ENCODE measurements around the gene IL23R.
"Not testable (repeated sequence)": the region's sequence is repeated elsewhere in the genome, so short reads cannot be mapped to it uniquely, and the experiment has no call there.

Gene IL23R, protein sequence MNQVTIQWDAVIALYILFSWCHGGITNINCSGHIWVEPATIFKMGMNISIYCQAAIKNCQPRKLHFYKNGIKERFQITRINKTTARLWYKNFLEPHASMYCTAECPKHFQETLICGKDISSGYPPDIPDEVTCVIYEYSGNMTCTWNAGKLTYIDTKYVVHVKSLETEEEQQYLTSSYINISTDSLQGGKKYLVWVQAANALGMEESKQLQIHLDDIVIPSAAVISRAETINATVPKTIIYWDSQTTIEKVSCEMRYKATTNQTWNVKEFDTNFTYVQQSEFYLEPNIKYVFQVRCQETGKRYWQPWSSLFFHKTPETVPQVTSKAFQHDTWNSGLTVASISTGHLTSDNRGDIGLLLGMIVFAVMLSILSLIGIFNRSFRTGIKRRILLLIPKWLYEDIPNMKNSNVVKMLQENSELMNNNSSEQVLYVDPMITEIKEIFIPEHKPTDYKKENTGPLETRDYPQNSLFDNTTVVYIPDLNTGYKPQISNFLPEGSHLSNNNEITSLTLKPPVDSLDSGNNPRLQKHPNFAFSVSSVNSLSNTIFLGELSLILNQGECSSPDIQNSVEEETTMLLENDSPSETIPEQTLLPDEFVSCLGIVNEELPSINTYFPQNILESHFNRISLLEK

DNA sequence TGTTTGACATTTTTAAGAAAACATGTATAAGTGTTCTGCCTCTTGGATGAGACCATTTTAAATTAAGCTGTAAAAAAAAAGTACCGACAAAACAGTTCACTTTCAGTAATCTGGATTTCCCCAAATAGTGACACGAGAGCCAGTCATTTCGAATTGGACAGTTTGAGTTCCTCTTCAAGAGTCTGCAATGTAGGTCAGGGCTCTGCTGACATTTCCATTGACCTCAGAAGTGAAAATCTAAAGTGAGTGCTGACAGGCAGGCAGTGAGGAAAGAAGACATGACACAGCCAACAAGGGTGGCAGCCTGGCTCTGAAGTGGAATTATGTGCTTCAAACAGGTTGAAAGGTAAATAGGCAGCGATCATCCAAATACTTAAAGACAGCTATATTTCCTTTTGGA, at the start of gene IL23R:
Gene IL23R (plus strand): TSS at position 259 of the 400 bp plus-strand sequence. CDS start 1,667 bp downstream, outside the sequence.
- peak; percentile 20 to 52 for DNase-seq

DNA sequence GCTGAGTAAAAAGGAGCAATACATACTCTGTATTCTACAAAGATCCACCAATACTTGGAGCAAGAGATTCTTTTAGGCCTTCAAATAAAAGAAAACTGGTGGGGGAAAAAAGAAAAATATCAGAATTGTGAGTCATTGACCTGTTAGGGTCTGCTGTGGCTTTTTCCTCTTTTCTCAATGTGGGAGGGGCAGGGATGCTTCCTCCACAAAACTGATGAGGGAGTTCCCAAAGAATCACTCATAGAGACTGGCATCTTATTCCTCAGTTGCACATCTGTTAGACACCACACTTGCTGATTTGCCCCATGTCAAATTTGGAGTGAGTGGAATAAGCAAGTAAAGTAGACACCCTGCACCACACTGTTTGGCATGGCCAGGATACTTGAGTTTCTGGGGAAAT, 48.1 kb upstream of the IL23R start:
- DNase-seq: no peak

DNA sequence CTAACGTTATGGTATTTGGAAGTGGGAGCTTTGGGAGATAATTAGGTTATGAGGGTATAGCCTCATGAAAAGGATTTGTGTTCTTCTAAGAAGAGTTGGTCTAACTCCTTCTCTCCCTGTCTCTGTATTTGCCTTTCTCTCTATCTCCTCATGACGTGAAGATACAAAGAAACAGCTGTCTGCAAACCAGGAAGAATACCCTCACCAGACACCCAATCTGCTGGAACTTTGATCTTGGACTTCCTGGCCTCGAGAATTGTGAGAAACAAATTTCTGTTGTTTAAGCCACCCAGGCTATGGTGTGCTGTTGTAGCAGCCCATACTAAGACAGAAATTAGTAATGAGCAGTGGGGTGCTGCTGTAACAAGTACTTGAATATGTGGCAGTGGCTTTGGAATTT, 47.6 kb upstream of the IL23R start:
- no peak for DNase-seq

DNA sequence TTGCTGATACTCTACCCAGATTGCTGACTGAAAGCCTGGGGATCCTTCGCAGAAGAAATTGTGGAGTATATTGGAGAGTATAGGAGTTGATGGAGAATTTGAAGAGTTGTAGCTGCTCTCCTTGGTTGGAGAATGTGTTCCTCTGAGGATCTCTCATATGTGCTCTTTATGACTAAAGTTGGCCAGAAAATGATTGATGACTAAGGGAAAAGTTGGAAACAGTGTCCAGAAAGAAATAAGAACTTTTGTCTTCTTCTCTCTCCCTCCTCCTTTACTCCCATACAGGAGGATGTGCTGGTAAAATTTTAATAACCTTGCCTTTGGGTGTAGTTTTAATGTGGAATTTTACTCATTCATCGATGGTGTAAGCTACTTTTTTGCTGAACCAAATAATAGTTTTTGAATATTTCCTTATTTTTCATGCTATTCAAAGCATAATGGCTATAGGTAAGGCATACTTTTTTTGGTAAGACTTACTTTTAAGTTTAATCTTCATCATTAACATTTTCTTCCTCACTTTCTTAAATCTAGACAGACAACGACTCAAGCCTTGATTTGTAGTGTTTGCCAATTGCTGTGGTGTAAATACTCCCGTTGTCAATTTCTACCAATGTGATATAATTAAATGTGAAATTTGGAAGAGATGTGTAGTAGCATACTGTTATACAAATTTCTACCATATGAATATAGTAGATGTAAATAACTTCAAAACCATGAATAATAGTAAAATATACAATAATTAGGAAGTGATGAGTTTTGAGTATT, 45.2 kb upstream of the IL23R start:
- DNase-seq: no peak

DNA sequence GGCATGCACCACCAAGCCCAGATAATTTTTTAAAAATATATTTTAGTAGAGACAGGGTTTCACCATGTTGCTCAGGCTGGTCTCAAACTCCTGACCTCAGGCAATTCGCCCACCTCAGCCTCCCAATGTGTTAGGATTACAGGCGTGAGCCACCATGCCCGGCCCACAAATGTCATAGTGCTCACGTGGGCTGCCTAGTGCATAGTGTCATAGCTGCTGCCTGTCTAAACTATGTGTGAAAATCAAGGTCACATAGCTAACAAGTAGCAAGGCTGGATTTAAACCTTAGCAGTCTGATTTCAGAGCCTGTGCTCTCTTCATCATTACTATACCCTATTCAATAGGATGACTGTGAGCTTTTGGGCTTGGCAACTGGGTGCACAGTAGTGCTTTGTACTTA, 41.8 kb upstream of the IL23R start:
- no peak for DNase-seq

- no peak for DNase-seq
These were observed 40.0 kb upstream of the IL23R start for GRCh38 chr1:67126111-67126746.

- no peak for DNase-seq
These were observed 39.3 kb upstream of the IL23R start for GRCh38 chr1:67126974-67127373.

GRCh38 chr1:67130673-67131072, 35.6 kb upstream of the IL23R start:
- no peak for DNase-seq

DNA sequence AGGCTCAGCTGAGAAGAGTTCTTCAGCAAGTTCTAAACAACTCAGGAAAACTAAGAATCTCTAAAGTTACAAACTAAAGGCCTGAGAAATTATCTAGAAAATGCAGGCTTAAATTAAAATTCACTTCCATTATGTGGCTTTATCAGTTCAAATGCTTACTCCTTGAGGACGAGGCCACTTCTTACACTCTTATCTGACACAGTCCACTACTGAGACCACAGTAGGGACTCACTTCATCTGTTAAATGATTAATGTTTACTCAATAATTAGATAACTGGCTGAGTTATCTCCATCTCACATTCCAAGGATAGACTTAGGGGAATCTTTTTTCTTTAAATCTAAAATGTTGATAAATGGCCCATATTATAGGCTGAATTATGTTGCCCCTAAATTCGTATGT, 33.1 kb upstream of the IL23R start:
- no peak for DNase-seq

DNA sequence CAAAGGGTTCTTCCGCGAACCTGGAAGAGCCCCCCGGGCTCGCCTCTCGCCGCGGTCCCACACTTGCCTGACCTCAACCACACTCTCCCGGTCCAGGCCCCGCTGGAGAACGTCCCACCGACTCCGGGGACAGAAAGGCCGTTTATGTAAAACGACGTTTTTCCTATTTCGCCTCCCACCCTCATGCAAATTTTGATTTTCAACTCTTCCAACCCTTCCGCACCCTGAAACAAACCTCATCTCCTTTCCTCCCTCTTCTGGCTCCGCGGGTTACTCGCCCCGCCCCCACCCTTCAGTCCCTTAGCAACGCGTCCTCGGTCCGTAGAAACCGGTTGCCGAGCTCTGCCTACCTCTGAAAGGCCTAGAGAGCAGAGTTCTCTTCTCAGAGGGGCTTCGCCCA, 31.6 kb upstream of the IL23R start, which contains the start of gene C1orf141:
Gene C1orf141 (minus strand): TSS at position 276 of the 400 bp plus-strand sequence. CDS start 7,730 bp downstream, outside the sequence.
- DNase-seq: no peak

- DNase-seq: no peak
These were observed 30.9 kb upstream of the IL23R start for GRCh38 chr1:67135354-67135753.

- DNase-seq: no peak
These were observed 28.9 kb upstream of the IL23R start for GRCh38 chr1:67137307-67137753.

DNA sequence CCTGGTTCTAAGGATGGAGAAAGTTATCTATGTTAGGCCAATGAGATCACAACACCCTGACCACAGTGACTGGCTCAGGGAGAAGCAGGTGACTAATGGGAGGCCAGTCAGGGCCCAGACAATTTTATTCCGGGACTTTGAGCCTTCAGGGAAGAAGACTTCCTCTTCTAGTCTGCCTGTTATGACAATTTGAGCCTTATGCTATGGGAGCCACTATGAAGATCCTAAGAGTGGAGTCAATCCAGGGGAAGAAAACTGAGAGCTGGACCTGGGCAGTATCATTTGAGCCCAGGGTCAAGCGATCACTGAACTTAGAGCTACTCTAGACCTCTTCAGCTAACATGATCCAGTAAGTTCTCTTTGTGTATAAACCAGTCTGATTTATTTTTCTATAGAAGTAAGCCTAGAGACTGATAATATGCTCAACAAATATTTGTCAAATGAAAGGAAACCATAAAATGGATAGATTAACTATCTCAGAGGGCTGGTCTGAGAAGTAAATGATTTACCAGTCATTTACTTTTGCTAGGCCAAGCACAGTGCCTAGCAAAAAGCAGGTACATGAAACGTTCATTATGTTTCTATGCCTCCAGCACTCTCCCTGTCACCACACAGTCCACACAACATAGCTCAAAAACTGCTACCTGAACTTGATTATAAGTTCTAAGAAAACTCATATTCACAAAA, 27.3 kb upstream of the IL23R start:
- DNase-seq: no peak

DNA sequence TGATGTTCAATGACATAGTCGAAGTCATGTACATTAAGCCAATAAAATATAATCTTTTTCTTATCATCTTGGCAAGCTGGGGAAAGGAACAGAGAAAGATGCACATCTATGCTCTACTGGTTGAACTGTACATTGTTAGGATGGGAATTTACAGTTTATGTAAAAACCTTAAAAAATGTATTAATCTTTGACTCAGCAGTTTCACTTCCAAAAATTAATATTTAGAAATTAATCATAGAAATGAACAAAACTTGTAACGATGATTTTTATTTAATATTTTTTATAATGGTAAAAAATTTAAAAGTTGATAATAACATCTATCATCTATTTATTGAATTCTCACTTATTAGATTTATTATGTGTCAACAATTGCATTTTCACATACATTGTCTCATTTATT, 25.8 kb upstream of the IL23R start:
- DNase-seq: no peak

GRCh38 chr1:67141832-67142231, 24.4 kb upstream of the IL23R start:
- not testable (repeated sequence) for DNase-seq

DNA sequence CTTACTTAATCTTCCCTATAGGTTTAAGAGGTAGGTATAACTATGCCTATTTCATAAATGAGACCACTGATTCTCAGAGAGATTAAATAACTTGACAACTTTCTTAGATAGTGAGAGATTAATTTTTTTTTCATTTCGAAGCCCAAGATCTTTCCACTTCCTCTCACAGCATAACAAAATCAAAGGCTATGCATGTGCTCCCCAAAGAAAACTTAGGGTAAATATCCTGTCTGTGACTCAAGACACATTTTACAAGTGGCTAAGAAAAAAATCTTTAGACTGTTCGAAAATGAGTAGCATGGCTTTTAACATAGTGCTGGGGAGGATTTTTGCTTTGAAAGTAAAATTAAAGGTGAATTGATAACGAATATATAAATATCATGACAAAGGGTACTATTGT, 23.3 kb upstream of the IL23R start:
- DNase-seq: peak in 1 of 2 donors; percentile 15

GRCh38 chr1:67143966-67144365, 22.3 kb upstream of the IL23R start:
- no peak for DNase-seq

- DNase-seq: peak in 1 of 2 donors; percentile 49
These were observed 21.6 kb upstream of the IL23R start for GRCh38 chr1:67144696-67145095.

- DNase-seq: no peak
These were observed 20.2 kb upstream of the IL23R start for GRCh38 chr1:67146101-67146500.

DNA sequence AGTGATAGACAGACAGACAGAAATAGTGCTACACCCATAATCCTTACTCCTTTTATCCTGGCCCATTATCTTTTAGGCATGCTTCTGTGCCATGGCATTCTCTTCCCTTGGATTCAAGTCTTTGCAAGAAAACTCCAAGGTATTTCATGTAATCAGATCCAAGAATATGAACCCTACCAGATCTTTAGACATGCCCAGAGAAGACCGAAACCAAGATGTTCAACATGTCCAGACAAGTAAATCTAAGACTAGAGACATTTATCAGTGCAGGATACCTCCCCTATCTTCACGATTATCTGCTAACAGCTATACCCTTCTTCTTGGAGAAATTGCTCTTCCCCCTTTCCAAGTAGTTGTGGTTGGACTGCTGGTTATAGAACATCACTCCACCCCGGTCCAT, 19.7 kb upstream of the IL23R start:
- no peak for DNase-seq

DNA sequence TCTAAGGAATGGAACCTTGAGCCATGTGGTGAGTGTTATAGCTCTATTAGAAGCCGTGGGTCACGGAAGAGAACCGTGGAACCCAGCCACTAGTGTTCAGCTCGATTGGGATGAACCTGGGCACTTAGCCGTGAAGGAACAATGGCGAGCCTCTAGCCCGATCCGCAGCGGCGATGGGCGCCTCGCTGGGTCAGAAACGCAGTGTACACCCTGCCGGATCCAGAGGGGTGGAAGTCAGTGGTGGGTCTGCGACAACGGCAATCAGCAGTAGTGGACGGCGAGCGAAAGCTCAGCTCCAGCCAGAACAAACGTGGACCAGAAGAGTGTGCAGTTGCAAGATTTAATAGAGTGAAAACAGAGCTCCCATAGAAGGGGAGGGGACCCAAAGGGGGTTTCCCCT, 18.3 kb upstream of the IL23R start:
- DNase-seq: not testable (repeated sequence)

DNA sequence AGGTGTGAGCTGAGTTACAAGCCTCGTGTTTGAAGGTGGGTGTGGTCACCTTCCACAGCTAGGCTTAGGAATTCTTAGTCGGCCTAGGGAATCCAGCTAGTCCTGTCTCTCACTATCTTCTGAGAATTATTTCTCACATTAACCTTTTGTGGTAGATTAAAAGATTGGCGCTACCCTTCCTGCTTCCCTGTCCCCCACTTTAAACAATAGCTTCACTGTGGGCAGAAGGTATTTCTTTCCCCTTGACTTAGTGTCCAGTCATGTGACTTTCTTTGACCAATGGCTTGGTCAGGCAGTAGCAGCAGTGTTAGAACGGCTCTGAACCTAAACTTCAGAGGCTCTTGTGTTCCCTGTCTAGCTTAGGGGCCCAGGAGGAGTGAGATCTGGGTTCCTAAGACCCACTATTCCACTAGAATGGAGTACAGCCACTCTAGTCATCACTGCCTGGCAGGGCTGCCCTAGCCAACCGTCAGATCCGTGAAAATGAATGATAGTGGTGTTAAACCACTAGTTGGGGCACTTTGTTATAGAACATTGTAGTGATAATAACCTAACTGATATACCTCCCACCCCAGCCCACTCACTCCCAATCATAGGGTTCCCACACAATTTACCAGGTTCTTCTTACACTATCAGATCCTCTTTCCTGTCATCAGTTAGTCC, 17.6 kb upstream of the IL23R start:
- DNase-seq: no peak

All from CD4-positive, alpha-beta T cell treated with Interferon alpha-2 for 1 hour (primary cell).